Upper lobe of right lung (tissue), 1 donor: ENCODE measurements around the gene TMEM80. TPM values are rescaled to one million over a fixed set of nuclear protein-coding genes. Genes with fewer than 3 reads are reported as not detected.
A peak's percentile ranks its signal among the peaks of the same experiment; 100 is the strongest.

ENCODE experiments used
- ATAC-seq: fragments of 200-7000 bp; cut with Tn5 transposase; one replicate; pipeline ENCODE4 v1.9.1; 2020; ENCODE audit warnings: mild to moderate bottlenecking, moderate library complexity
- DNase-seq: peaks from one replicate; pipeline ENCODE4 v3.0.0-alpha.2; 2020
- H3K27ac ChIP-seq: fragments of 200-600 bp; one replicate; pipeline ENCODE4 v1.8.0; 2022
- H3K27me3 ChIP-seq: fragments of 200-600 bp; one replicate; pipeline ENCODE4 v1.8.0; 2022; ENCODE audit warnings: mild to moderate bottlenecking
- H3K36me3 ChIP-seq: fragments of 200-600 bp; one replicate; pipeline ENCODE4 v1.8.0; 2022
- H3K4me1 ChIP-seq: fragments of 200-600 bp; one replicate; pipeline ENCODE4 v1.8.0; 2022
- H3K4me3 ChIP-seq: fragments of 200-600 bp; one replicate; pipeline ENCODE4 v1.8.0; 2022; ENCODE audit warnings: mild to moderate bottlenecking
- H3K9me3 ChIP-seq: fragments of 200-600 bp; one replicate; pipeline ENCODE4 v1.8.0; 2022
- CTCF ChIP-seq: fragments of 200-600 bp; IDR thresholded peaks from one replicate; pipeline ENCODE4 v1.8.0; 2022; ENCODE audit warnings: antibody characterized with exemption
- intact Hi-C: fragments of 100-400 bp; cut with DNase I; formaldehyde crosslinking; loops from one replicate; pipeline ENCODE4 v1.11.0; 2022
- total RNA-seq: library from RNA; stranded (reverse); fragmentation: NEBNext Ultra II Directional; extraction: Animal tissue kit (Norgen Biotek cat#: 25700); gene quantifications from one replicate; pipeline ENCODE4 v1.2.1, GENCODE V29; 2021
- donor health status: DM: no; HTN: yes; CAD: no; lungs with severe emphysema.

The TMEM80 gene
- total RNA-seq, 1 donor from 2014 or later: 33.2 TPM

GRCh38 chr11:660281-660680 lies 35.3 kb upstream of the TMEM80 start:
- Histone ChIP-seq H3K4me1 (no peaks in the 10 kb centered on the region), H3K36me3 (peaks cover 41% of the 10 kb centered on the region), H3K9me3 (no peaks in the 10 kb centered on the region), H3K4me3 (no peak overlapping the region), H3K27me3 (no peaks in the 10 kb centered on the region), H3K27ac (no peak overlapping the region)
- intact Hi-C loops: loop anchor here (5.0 kb wide), 1 partner anchor 62 kb away; no protein-coding TSS in a partner anchor
- ATAC-seq (no peak), DNase-seq (no peak)
- TF ChIP-seq CTCF: no peak

GRCh38 chr11:660681-661444 lies 34.8 kb upstream of the TMEM80 start:
- no peak for DNase-seq
- H3K9me3 ChIP-seq: no peaks in the 10 kb centered on the region
- H3K27me3 ChIP-seq: no peaks in the 10 kb centered on the region
- no peaks in the 10 kb centered on the region for H3K4me1 ChIP-seq
- no peak overlapping the region for H3K4me3 ChIP-seq
- ATAC-seq: no peak
- no peak for TF ChIP-seq CTCF
- H3K36me3 ChIP-seq: peaks cover 42% of the 10 kb centered on the region
- intact Hi-C loops: loop anchor here (5.0 kb wide), 1 partner anchor 61 kb away; no protein-coding TSS in a partner anchor
- H3K27ac ChIP-seq: no peak overlapping the region

- Histone ChIP-seq H3K9me3 (no peaks in the 10 kb centered on the region), H3K27me3 (no peaks in the 10 kb centered on the region), H3K4me1 (no peaks in the 10 kb centered on the region), H3K4me3 (no peak overlapping the region), H3K27ac (no peak overlapping the region), H3K36me3 (peaks cover 40% of the 10 kb centered on the region)
- intact Hi-C loops: loop anchor here (5.0 kb wide), 1 partner anchor 60 kb away; no protein-coding TSS in a partner anchor
- TF ChIP-seq CTCF: peak; percentile 70
- DNase-seq (peak; percentile 85), ATAC-seq (peak; percentile 93)
These were observed 32.8 kb upstream of the TMEM80 start for GRCh38 chr11:662689-663274.

GRCh38 chr11:665062-665703 lies 30.4 kb upstream of the TMEM80 start:
- no peak for TF ChIP-seq CTCF
- no peak overlapping the region for H3K4me3 ChIP-seq
- DNase-seq (no peak), ATAC-seq (no peak)
- intact Hi-C loops: no loop called here
- H3K4me1 ChIP-seq: no peaks in the 10 kb centered on the region
- no peaks in the 10 kb centered on the region for H3K27me3 ChIP-seq
- H3K9me3 ChIP-seq: no peaks in the 10 kb centered on the region
- peaks cover 24% of the 10 kb centered on the region for H3K36me3 ChIP-seq
- no peak overlapping the region for H3K27ac ChIP-seq

- TF ChIP-seq CTCF: no peak
- intact Hi-C loops: no loop called here
- H3K27ac ChIP-seq: no peak overlapping the region
These were observed 29.8 kb upstream of the TMEM80 start for GRCh38 chr11:665704-666281.

More at GRCh38 chr11:665704-666281, 29.8 kb upstream of the TMEM80 start:
- no peak for DNase-seq
- no peaks in the 10 kb centered on the region for H3K4me1 ChIP-seq
- H3K4me3 ChIP-seq: no peak overlapping the region
- no peaks in the 10 kb centered on the region for H3K27me3 ChIP-seq
- peak; percentile 32 for ATAC-seq
- peaks cover 20% of the 10 kb centered on the region for H3K36me3 ChIP-seq
- H3K9me3 ChIP-seq: no peaks in the 10 kb centered on the region
